ENCODE results near the gene STAT4. TPM values are rescaled to one million over a fixed set of nuclear protein-coding genes. Genes with fewer than 3 reads are reported as not detected.

The STAT4 gene
- total RNA-seq, 1 experiment from 2014 or later: 0.44 TPM

GRCh38 chr2:190999058-190999457, 151.7 kb downstream of the STAT4 start:
- ChIA-PET CTCF (no interaction called here), POLR2A (interaction anchor here (0.6 kb wide), 1 partner anchor 562 kb away, joined by 4 read pairs; no protein-coding TSS in a partner anchor)
- no peaks in the 10 kb centered on the region for H3K9me3 Mint-ChIP-seq
- H3K4me1 Mint-ChIP-seq: no peaks in the 10 kb centered on the region
- DNase-seq (ENCODE audit: low spot score) (no peak), ATAC-seq (no peak)
- H3K27ac Mint-ChIP-seq: no peak overlapping the region
- H3K27me3 Mint-ChIP-seq (ENCODE audit: low read depth): no peaks in the 10 kb centered on the region
- H3K4me3 Mint-ChIP-seq: no peak overlapping the region
- H3K36me3 Mint-ChIP-seq: peaks cover 82% of the 10 kb centered on the region
- TF ChIP-seq E2F1 (CRISPR knock-in tag; IDR thresholded peaks at IDR 0.05): no peak
- TF ChIP-seq FOXP1 (CRISPR knock-in tag; IDR thresholded peaks at IDR 0.05; ENCODE audit: borderline replicate concordance): no peak
- no peak for TF ChIP-seq E2F4 (CRISPR knock-in tag; IDR thresholded peaks at IDR 0.05; ENCODE audit: borderline replicate concordance, low read depth)
- TF ChIP-seq CREM (CRISPR knock-in tag; IDR thresholded peaks at IDR 0.05): no peak
- TF ChIP-seq NFE2L1 (CRISPR knock-in tag; IDR thresholded peaks at IDR 0.05): no peak
- TF ChIP-seq ZSCAN18 (CRISPR knock-in tag; IDR thresholded peaks at IDR 0.05): no peak
- TF ChIP-seq ZNF532 (CRISPR knock-in tag; IDR thresholded peaks at IDR 0.05; ENCODE audit: borderline replicate concordance): no peak
- TF ChIP-seq NR3C1 (CRISPR knock-in tag; conservative IDR thresholded peaks at IDR 0.05; ENCODE audit: low read depth): no peak
- no peak for TF ChIP-seq ZBTB43 (CRISPR knock-in tag; IDR thresholded peaks at IDR 0.05)
- TF ChIP-seq ATF1 (CRISPR knock-in tag; IDR thresholded peaks at IDR 0.05): no peak
- no peak for TF ChIP-seq RELA (CRISPR knock-in tag; IDR thresholded peaks at IDR 0.05; ENCODE audit: borderline replicate concordance)
- TF ChIP-seq NR2C2 (CRISPR knock-in tag; IDR thresholded peaks at IDR 0.05): no peak
- TF ChIP-seq SMAD4 (CRISPR knock-in tag; IDR thresholded peaks at IDR 0.05): no peak
- no peak for TF ChIP-seq ZNF512 (CRISPR knock-in tag; IDR thresholded peaks at IDR 0.05; ENCODE audit: borderline replicate concordance)
- no peak for TF ChIP-seq STAT6 (CRISPR knock-in tag; conservative IDR thresholded peaks at IDR 0.05; ENCODE audit: low read depth)
- no peak for TF ChIP-seq ZNF138 (CRISPR knock-in tag; conservative IDR thresholded peaks at IDR 0.05)
- no peak for TF ChIP-seq AR (CRISPR knock-in tag; IDR thresholded peaks at IDR 0.05)
- TF ChIP-seq TCF7 (CRISPR knock-in tag; IDR thresholded peaks at IDR 0.05; ENCODE audit: low read depth): no peak
